ENCODE data around the gene KCNH8.
A peak's percentile ranks its signal among the peaks of the same experiment; 100 is the strongest.

The KCNH8 gene

DNA sequence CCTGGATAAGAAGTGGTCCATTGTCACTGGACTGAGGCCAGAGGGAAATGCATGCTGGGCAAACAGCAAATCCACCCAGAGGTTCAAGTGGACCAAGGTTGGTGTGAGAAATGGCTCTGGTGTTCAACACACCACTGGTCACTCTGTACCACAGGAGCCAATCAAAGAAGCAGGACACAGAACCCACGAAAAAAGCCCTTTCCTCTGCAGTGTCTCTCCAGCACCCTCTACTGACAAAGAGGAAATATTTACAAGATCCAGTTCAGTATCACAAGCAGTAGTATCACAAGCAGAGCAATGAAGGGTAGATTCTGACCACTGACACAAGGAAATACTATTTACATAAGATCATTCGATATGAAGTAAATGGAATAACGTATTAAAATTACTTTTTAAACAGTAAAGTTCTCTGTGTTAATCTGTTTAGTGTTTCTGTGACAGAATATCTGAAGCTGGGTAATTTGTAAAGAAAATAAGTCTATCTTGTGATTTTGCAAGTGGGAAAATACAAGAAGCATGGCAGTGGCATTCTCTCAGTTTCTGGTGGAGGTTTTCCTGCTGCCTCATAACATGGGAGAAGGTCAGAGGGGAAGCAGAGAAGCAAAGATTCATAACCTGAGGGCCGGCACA, 395.0 kb downstream of the KCNH8 start:
- TF ChIP-seq, protein P1, sequence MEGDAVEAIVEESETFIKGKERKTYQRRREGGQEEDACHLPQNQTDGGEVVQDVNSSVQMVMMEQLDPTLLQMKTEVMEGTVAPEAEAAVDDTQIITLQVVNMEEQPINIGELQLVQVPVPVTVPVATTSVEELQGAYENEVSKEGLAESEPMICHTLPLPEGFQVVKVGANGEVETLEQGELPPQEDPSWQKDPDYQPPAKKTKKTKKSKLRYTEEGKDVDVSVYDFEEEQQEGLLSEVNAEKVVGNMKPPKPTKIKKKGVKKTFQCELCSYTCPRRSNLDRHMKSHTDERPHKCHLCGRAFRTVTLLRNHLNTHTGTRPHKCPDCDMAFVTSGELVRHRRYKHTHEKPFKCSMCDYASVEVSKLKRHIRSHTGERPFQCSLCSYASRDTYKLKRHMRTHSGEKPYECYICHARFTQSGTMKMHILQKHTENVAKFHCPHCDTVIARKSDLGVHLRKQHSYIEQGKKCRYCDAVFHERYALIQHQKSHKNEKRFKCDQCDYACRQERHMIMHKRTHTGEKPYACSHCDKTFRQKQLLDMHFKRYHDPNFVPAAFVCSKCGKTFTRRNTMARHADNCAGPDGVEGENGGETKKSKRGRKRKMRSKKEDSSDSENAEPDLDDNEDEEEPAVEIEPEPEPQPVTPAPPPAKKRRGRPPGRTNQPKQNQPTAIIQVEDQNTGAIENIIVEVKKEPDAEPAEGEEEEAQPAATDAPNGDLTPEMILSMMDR (IDR thresholded peaks at IDR 0.05; ENCODE audit: low read depth, low read length): peak; percentile 96
- TF ChIP-seq EZH2phosphoT487 (IDR thresholded peaks at IDR 0.05; ENCODE audit: low read depth): no peak
- Histone ChIP-seq H3K27ac (ENCODE audit: low read length) (no peak overlapping the region), H3K79me2 (ENCODE audit: low read length) (no peaks in the 10 kb centered on the region), H3K9ac (ENCODE audit: low read length) (0 out of 2 replicates have a peak overlapping the region, but pooled peaks have one; percentile 8), H3K4me2 (ENCODE audit: low read length) (peak overlapping the region; percentile 62), H3K9me3 (ENCODE audit: insufficient read depth, low read length) (no peaks in the 10 kb centered on the region), H3K36me3 (replicated peaks; ENCODE audit: low read depth, low read length) (no peaks in the 10 kb centered on the region), H2AFZ (ENCODE audit: low read depth, low read length) (peak overlapping the region; percentile 43), H3K27me3 (ENCODE audit: low read depth, low read length) (no peaks in the 10 kb centered on the region), H4K20me1 (ENCODE audit: insufficient read depth, low read length) (no peaks in the 10 kb centered on the region), H3K4me1 (ENCODE audit: low read length) (peaks cover 44% of the 10 kb centered on the region), H3K4me3 (ENCODE audit: low read length) (peak overlapping the region; percentile 17)

DNA sequence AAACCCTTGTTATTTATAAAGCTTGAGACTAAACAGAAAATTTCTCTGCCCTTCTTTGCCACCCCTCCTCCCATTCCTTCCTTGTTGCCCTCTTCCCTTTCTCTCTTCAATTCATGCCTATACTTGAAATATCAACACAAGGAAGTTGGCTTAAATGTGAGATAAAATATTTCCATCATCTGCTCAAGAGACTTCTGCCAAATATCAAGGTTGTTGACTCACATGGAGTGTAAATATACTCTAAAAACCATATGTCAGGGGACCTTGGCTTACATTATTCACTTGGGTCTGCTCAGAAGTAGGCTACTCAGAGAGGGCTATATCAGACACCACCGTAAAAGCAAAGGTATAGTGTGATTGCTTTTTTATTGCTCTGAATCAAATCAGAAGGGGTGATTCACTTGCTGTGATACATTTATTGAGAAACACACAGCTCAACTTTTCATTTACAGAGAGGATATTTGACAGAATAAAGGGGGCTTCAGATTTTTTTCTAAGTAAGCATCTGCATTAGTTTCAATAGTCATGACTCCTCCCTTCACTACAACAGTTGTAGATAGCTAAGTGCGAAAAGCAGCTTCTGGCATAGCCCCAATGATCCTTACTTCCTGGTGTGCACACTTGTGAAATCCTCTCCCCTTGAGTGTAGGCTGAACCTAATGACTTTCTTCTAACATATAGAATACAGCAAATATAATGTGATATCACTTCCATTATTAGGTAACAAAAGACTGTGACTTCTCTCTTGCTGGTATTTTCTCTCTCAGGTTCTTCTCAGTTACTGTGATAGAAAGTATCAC, 399.6 kb downstream of the KCNH8 start:
- no peak overlapping the region for H3K4me2 ChIP-seq (ENCODE audit: low read length)
- H3K9ac ChIP-seq (ENCODE audit: low read length): no peak overlapping the region
- H4K20me1 ChIP-seq (ENCODE audit: insufficient read depth, low read length): no peaks in the 10 kb centered on the region
- H3K79me2 ChIP-seq (ENCODE audit: low read length): no peaks in the 10 kb centered on the region
- H3K4me3 ChIP-seq (ENCODE audit: low read length): no peak overlapping the region
- peaks cover 7% of the 10 kb centered on the region for H3K4me1 ChIP-seq (ENCODE audit: low read length)
- H3K9me3 ChIP-seq (ENCODE audit: insufficient read depth, low read length): peaks cover 5% of the 10 kb centered on the region; the same call in 1 of the 2 replicates
- H2AFZ ChIP-seq (ENCODE audit: low read depth, low read length): no peak overlapping the region; the same call in 1 of the 2 replicates
- no peaks in the 10 kb centered on the region for H3K36me3 ChIP-seq (replicated peaks; ENCODE audit: low read depth, low read length)
- no peak for TF ChIP-seq EZH2phosphoT487 (IDR thresholded peaks at IDR 0.05; ENCODE audit: low read depth)
- TF ChIP-seq, protein P1 (IDR thresholded peaks at IDR 0.05; ENCODE audit: low read depth, low read length): no peak
- H3K27ac ChIP-seq (ENCODE audit: low read length): no peak overlapping the region
- H3K27me3 ChIP-seq (ENCODE audit: low read depth, low read length): no peaks in the 10 kb centered on the region

DNA sequence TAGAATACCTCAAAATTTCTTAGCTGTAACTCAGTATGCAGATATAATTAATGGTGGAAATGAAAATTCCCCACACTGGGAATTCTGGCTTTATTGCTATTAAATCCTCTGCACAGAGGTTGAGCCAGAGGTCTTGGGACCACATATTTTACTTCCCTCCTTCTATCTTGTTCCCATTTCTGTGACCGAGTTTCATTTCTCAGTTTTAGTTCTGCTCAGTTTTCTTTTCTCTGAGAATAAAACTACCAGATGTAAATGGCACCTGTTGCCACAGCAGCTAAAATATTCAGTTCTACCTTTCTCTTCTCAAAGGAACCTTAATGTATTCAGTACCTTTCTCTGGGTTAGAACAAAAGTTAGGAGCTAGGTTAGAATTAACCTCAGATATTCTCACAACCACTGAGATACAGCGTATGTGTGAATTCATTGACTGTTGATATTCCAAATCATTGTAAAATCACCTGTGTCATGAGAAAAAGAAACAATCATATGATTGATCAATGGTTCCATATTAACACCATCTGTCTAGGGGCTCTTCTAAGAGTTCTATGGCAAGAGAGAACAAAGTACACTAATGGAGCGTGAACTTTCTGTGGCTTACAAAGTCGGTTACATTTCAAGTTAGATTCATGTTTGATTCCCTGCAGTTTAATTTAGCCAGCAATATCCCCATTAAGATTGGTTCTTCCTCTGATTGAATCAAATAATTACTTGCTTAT, 411.6 kb downstream of the KCNH8 start:
- H3K79me2 ChIP-seq (ENCODE audit: low read length): no peaks in the 10 kb centered on the region
- H3K27ac ChIP-seq (ENCODE audit: low read length): peak overlapping the region; percentile 72
- peak overlapping the region; percentile 66 for H3K4me2 ChIP-seq (ENCODE audit: low read length)
- H3K4me1 ChIP-seq (ENCODE audit: low read length): peaks cover 22% of the 10 kb centered on the region
- no peak overlapping the region for H2AFZ ChIP-seq (ENCODE audit: low read depth, low read length)
- no peaks in the 10 kb centered on the region for H3K9me3 ChIP-seq (ENCODE audit: insufficient read depth, low read length)
- no peaks in the 10 kb centered on the region for H3K27me3 ChIP-seq (ENCODE audit: low read depth, low read length)
- TF ChIP-seq EZH2phosphoT487 (IDR thresholded peaks at IDR 0.05; ENCODE audit: low read depth): no peak
- TF ChIP-seq, protein P1 (IDR thresholded peaks at IDR 0.05; ENCODE audit: low read depth, low read length): no peak
- no peaks in the 10 kb centered on the region for H4K20me1 ChIP-seq (ENCODE audit: insufficient read depth, low read length)
- peak overlapping the region; percentile 47 for H3K4me3 ChIP-seq (ENCODE audit: low read length)
- H3K9ac ChIP-seq (ENCODE audit: low read length): peak overlapping the region; percentile 2; the same call in 1 of the 2 replicates
- H3K36me3 ChIP-seq (replicated peaks; ENCODE audit: low read depth, low read length): peaks cover 3% of the 10 kb centered on the region

DNA sequence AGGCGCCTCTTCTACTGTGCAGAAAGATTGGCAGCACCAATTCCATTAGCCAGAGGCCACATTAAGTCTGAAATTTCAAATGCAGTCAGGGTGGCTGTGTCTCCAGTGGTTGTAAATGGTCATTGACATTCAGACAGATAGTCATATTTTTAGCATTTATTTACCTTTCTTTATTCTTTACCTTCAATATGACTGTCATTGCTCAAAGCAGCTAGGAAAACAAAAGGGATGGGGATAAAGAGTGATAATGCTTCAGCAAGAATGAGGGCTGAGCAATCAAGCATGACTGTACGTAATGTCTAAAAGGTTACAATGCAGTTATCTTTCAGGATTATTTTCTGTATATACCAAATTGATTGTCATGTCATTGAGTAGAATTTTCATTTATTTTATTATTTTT, 425.3 kb downstream of the KCNH8 start:
- Histone ChIP-seq H3K4me3 (ENCODE audit: low read length) (no peak overlapping the region), H3K27me3 (ENCODE audit: low read depth, low read length) (no peaks in the 10 kb centered on the region), H3K4me2 (ENCODE audit: low read length) (no peak overlapping the region), H3K36me3 (replicated peaks; ENCODE audit: low read depth, low read length) (no peaks in the 10 kb centered on the region), H3K9ac (ENCODE audit: low read length) (no peak overlapping the region), H3K79me2 (ENCODE audit: low read length) (no peaks in the 10 kb centered on the region), H2AFZ (ENCODE audit: low read depth, low read length) (no peak overlapping the region), H4K20me1 (ENCODE audit: insufficient read depth, low read length) (no peaks in the 10 kb centered on the region), H3K9me3 (ENCODE audit: insufficient read depth, low read length) (no peaks in the 10 kb centered on the region), H3K4me1 (ENCODE audit: low read length) (no peaks in the 10 kb centered on the region), H3K27ac (ENCODE audit: low read length) (no peak overlapping the region)
- no peak for TF ChIP-seq EZH2phosphoT487 (IDR thresholded peaks at IDR 0.05; ENCODE audit: low read depth)
- TF ChIP-seq, protein P1 (IDR thresholded peaks at IDR 0.05; ENCODE audit: low read depth, low read length): no peak

Data from OCI-LY3 (cell line).